Measurements from ENCODE around the gene KSR2.

DNA sequence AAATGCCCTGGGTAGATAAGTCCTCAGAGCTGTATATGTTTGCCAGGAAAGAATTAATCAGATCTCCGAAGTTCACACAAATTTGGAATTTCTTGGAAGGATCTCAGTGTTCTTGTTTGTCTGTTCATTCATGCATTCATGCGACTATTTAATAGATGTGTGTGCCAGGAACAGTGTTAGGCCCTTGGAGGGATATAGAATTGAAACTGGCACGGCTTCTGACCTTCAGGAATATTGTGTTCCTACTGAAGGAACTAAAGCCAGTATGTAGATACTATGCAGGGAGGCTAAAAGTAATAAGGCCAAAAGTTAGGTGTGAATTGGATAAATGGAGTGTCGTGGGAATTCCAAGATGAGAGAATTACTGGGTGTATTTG, 441.3 kb downstream of the KSR2 start:
- TF ChIP-seq EZH2phosphoT487 (IDR thresholded peaks at IDR 0.05), result no peak
- TF ChIP-seq, protein P1, sequence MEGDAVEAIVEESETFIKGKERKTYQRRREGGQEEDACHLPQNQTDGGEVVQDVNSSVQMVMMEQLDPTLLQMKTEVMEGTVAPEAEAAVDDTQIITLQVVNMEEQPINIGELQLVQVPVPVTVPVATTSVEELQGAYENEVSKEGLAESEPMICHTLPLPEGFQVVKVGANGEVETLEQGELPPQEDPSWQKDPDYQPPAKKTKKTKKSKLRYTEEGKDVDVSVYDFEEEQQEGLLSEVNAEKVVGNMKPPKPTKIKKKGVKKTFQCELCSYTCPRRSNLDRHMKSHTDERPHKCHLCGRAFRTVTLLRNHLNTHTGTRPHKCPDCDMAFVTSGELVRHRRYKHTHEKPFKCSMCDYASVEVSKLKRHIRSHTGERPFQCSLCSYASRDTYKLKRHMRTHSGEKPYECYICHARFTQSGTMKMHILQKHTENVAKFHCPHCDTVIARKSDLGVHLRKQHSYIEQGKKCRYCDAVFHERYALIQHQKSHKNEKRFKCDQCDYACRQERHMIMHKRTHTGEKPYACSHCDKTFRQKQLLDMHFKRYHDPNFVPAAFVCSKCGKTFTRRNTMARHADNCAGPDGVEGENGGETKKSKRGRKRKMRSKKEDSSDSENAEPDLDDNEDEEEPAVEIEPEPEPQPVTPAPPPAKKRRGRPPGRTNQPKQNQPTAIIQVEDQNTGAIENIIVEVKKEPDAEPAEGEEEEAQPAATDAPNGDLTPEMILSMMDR (IDR thresholded peaks at IDR 0.05), result no peak
- TF ChIP-seq EZH2 (IDR thresholded peaks at IDR 0.05), result no peak
